Measurements from ENCODE around the gene TLCD1.

DNA sequence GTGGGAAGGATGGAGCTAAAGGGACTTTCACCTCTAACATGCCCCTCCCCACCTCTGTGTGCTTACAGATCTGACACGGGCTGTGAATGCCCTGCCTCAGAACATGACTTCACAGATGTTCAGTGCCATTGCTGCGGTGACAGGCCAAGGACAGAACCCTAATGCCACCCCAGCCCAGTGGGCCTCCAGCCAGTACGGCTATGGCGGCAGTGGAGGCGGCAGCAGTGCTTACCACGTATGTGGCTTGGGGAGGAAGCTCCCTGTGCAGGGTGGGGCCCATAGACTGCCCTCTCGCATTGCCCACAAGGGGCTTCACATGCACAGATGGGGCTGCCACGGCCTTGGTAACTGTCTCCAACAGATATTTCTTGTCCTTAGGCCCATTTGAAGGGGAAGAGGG is 25.8 kb downstream of the TLCD1 start:
- no peak for TF ChIP-seq POLR2A (IDR thresholded peaks at IDR 0.05; ENCODE audit: low read length)
- TF ChIP-seq GATA1 (IDR thresholded peaks at IDR 0.05; ENCODE audit: low read depth, low read length) = no peak
